K562 (cell line): ENCODE measurements around the gene COP1. TPM values are rescaled to one million over a fixed set of nuclear protein-coding genes. Genes with fewer than 3 reads are reported as not detected.

ENCODE experiments used
- ATAC-seq: fragments of 200-7000 bp; cut with Tn5 transposase; 3 replicates; pipeline ENCODE4 v1.9.1; 2020; ENCODE audit warnings: moderate library complexity
- BruUV-seq: library from RNA; stranded (reverse); fragments of 400-500 nt; replicated peaks from 2 replicates; lab custom pipeline; 2021; lab: Mats Ljungman, UMichigan
- CTCF ChIA-PET: fragments of 300-600 bp; formaldehyde crosslinking; extraction: SDS; loops from one replicate; lab custom pipeline; 2021; ENCODE audit warnings: low intra/inter-chr PET ratio; lab: Yijun Ruan, JAX
- POLR2A ChIA-PET: fragments of 300-600, 350-650 bp; sonication (Branson Sonifier 250); formaldehyde crosslinking; extraction: SDS; loops from one replicate; lab custom pipeline; 2021; ENCODE audit warnings: antibody characterized with exemption, inconsistent platforms; lab: Yijun Ruan, JAX
- DNase-seq, 4 experiments: peaks; one replicate each; pipeline versions ENCODE4 v3.0.0 to v3.0.0-alpha.2; 2011 to 2018; ENCODE audit warnings: low spot score in 3 of 4, mixed read lengths in 3 of 4; ENCODE audit errors: extremely low read depth in 1 of 4
- FAIRE-seq: peaks from 2 replicates; lab custom pipeline; 2011; peaks lifted over from hg19 to GRCh38; lab: Jason Lieb, UNC
- H2AFZ ChIP-seq: 2 replicates; pipeline ENCODE4 v1.6.0; 2011; ENCODE audit warnings: low read depth, low read length, control low read depth, inconsistent platforms
- H3K27ac ChIP-seq: fragments of 200-600 bp; 3 replicates; pipeline ENCODE4 v1.8.0; 2011; ENCODE audit warnings: low read depth, mild to moderate bottlenecking, control low read depth, inconsistent platforms, low read length, moderate library complexity, mixed read lengths; ENCODE audit errors: extremely low read depth
- H3K27me3 ChIP-seq, 2 experiments: fragments of 300-600 bp in 1 of 2; 2 replicates in 1 of 2; 3 replicates in 1 of 2; pipeline versions ENCODE4 v1.6.0 to v1.8.0; 2011; ENCODE audit warnings: inconsistent platforms in 2 of 2, low read length in 2 of 2, mild to moderate bottlenecking in 1 of 2, mixed read lengths in 1 of 2, moderate library complexity in 1 of 2; ENCODE audit not compliant: control insufficient read depth in 2 of 2, insufficient read depth in 2 of 2
- H3K36me3 ChIP-seq: fragments of 300-600 bp; 3 replicates; pipeline ENCODE4 v1.8.0; 2011; ENCODE audit warnings: mild to moderate bottlenecking, low read length, inconsistent platforms; ENCODE audit not compliant: control insufficient read depth, insufficient read depth
- H3K4me1 ChIP-seq, 2 experiments: fragments of 200-600 bp in 1 of 2; replicated peaks in 1 of 2; 2 replicates in 1 of 2; 3 replicates in 1 of 2; pipeline versions ENCODE4 v1.5.1 to v1.8.0; 2011; ENCODE audit warnings: inconsistent platforms in 2 of 2, low read length in 2 of 2, mild to moderate bottlenecking in 1 of 2, mixed read lengths in 1 of 2, moderate library complexity in 1 of 2; ENCODE audit not compliant: control insufficient read depth in 2 of 2, insufficient read depth in 2 of 2
- H3K4me2 ChIP-seq: 2 replicates; pipeline ENCODE4 v1.6.1; 2011; ENCODE audit warnings: low read length, control low read depth, inconsistent platforms, mixed read lengths; ENCODE audit not compliant: insufficient read depth
- H3K4me3 ChIP-seq: fragments of 200-600 bp; sonication (generic), shearing (Covaris generic); 2 replicates; pipeline ENCODE4 v1.5.1; 2016; ENCODE audit warnings: control low read depth, inconsistent platforms
- H3K79me2 ChIP-seq: fragments of 200-600 bp; 3 replicates; pipeline ENCODE4 v1.8.0; 2011; ENCODE audit warnings: low read length, inconsistent platforms; ENCODE audit not compliant: control insufficient read depth, insufficient read depth
- H3K9ac ChIP-seq, 2 experiments: 2 replicates each; pipeline versions ENCODE4 v1.6.0 to v1.6.1; 2011; ENCODE audit warnings: low read depth in 2 of 2, low read length in 2 of 2, control low read depth in 1 of 2, inconsistent platforms in 1 of 2, mild to moderate bottlenecking in 1 of 2, mixed read lengths in 1 of 2; ENCODE audit not compliant: insufficient read depth in 1 of 2
- H3K9me1 ChIP-seq: one replicate; pipeline ENCODE4 v1.6.0; 2011; ENCODE audit warnings: inconsistent platforms, mild to moderate bottlenecking, low read length, moderate library complexity; ENCODE audit not compliant: control insufficient read depth, insufficient read depth
- H3K9me3 ChIP-seq: replicated peaks from 2 replicates; pipeline ENCODE4 v1.5.1; 2011; ENCODE audit warnings: low read depth, low read length, inconsistent platforms; ENCODE audit not compliant: control insufficient read depth, insufficient read depth
- H4K20me1 ChIP-seq: replicated peaks from 2 replicates; pipeline ENCODE4 v1.6.1; 2011; ENCODE audit warnings: low read length, inconsistent platforms, mixed read lengths; ENCODE audit not compliant: control insufficient read depth, insufficient read depth
- SAFB2 ChIP-seq: fragments of 200-400 bp; formaldehyde crosslinking; IDR thresholded peaks from 2 replicates; pipeline ENCODE4 v1.6.1; 2018; ENCODE audit warnings: borderline replicate concordance, low read length, low read depth, moderate library complexity; ENCODE audit not compliant: severe bottlenecking
- SIX5 ChIP-seq, 2 experiments: IDR thresholded peaks; 2 replicates each; pipeline ENCODE4 v1.6.1; 2011; ENCODE audit warnings: low read length in 2 of 2, borderline replicate concordance in 1 of 2, low read depth in 1 of 2, mild to moderate bottlenecking in 1 of 2, moderate library complexity in 1 of 2; ENCODE audit not compliant: insufficient read depth in 1 of 2
- ZNF785 ChIP-seq: fragments of 250-450 bp; sonication (Bioruptor Pico); IDR thresholded peaks from 2 replicates; pipeline ENCODE4 v1.4.0; 2020; ENCODE audit warnings: mild to moderate bottlenecking
- WGBS: fragments of 100-300 bp; shearing (Covaris generic); methylation state at CpG from one replicate; pipeline ENCODE4 v1.1.6; 2016; ENCODE audit warnings: low coverage, mixed read lengths; ENCODE audit not compliant: insufficient coverage; ENCODE audit errors: missing lambda C conversion rate; 5-methylcytosine and 5-hydroxymethylcytosine counted together
- in situ Hi-C: fragments of 300-500 bp; cut with MboI; formaldehyde crosslinking; loops from 4 replicates; pipeline ENCODE4 v1.15.0; 2018; ENCODE audit warnings: inconsistent platforms, mixed read lengths
- intact Hi-C: fragments of 100-400 bp; cut with micrococcal nuclease; formaldehyde crosslinking; loops from 2 replicates; pipeline ENCODE4 v1.14.2; 2022
- polyA plus RNA-seq, 8 experiments: library from polyadenylated mRNA; depleted of rRNA in 4 of 8; stranded (reverse) in 5 of 8; unstranded in 3 of 8; fragments of >200 nt; fragmentation: Nextera tagmentation in 2 of 8; fragmentation: Illumina TruSeq in 1 of 8; extraction: Ambion mirVana in 2 of 8; extraction: Trizol in 1 of 8; gene quantifications; 2 replicates each; pipeline versions ENCODE4 v1.2.1 to v1.2.3, GENCODE V29; 2011 to 2014; ENCODE audit warnings: inconsistent platforms in 1 of 8, missing spikeins in 1 of 8
- total RNA-seq, 7 experiments: library from RNA; depleted of rRNA in 6 of 7; stranded (reverse); fragments of >200 nt in 6 of 7; fragmentation: Illumina TruSeq in 2 of 7; extraction: Trizol in 2 of 7; gene quantifications; 2 replicates each; pipeline versions ENCODE4 v1.2.1 to v1.2.3, GENCODE V29; 2011 to 2021; ENCODE audit warnings: low replicate concordance in 1 of 7
- TF ChIP-seq, protein P1 (sequence below): fragments of 450-650 bp; IDR thresholded peaks from 2 replicates; pipeline ENCODE4 v1.6.1; 2016; ENCODE audit warnings: low read depth
- TF ChIP-seq, protein P2 (sequence below): fragments of 450-650 bp; IDR thresholded peaks from 2 replicates; pipeline ENCODE4 v1.6.1; 2018; ENCODE audit warnings: mild to moderate bottlenecking, low read depth; ENCODE audit not compliant: partially characterized antibody

The COP1 gene
- total and polyA plus RNA-seq, 9 of the 15 experiments (the other 6 are each of a cell fraction or from before 2014, with no cell fraction given): 25.8 to 77.7 (median 58.6) TPM

DNA sequence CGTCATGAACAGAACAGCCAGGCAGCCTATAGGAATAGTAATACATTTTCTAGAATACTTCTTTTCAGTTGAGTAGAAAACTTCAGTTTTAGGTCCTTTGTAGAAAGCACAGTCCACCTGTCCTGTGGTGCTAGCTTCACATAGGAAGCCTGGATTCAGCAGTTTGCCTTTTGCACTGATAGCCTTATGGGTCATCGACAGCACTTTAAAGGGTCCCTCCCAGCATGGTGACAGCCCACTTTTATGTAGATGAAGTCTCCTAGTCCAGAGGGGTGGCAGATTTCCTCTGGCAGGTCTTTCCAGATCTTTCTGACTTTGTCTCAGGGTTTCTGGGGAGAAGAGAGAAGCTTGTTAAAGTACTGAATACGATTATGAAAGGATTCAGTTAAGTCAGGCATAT is 302.3 kb downstream of the COP1 start:
- TF ChIP-seq SAFB2 (no peak), SIX5 (IDR thresholded peaks at IDR 0.05; ENCODE audit: borderline replicate concordance in 1 of 2, insufficient read depth in 1 of 2, low read depth in 1 of 2, low read length in 2 of 2) (no peak), ZNF785 (CRISPR knock-in tag) (no peak)
- TF ChIP-seq, protein P1, sequence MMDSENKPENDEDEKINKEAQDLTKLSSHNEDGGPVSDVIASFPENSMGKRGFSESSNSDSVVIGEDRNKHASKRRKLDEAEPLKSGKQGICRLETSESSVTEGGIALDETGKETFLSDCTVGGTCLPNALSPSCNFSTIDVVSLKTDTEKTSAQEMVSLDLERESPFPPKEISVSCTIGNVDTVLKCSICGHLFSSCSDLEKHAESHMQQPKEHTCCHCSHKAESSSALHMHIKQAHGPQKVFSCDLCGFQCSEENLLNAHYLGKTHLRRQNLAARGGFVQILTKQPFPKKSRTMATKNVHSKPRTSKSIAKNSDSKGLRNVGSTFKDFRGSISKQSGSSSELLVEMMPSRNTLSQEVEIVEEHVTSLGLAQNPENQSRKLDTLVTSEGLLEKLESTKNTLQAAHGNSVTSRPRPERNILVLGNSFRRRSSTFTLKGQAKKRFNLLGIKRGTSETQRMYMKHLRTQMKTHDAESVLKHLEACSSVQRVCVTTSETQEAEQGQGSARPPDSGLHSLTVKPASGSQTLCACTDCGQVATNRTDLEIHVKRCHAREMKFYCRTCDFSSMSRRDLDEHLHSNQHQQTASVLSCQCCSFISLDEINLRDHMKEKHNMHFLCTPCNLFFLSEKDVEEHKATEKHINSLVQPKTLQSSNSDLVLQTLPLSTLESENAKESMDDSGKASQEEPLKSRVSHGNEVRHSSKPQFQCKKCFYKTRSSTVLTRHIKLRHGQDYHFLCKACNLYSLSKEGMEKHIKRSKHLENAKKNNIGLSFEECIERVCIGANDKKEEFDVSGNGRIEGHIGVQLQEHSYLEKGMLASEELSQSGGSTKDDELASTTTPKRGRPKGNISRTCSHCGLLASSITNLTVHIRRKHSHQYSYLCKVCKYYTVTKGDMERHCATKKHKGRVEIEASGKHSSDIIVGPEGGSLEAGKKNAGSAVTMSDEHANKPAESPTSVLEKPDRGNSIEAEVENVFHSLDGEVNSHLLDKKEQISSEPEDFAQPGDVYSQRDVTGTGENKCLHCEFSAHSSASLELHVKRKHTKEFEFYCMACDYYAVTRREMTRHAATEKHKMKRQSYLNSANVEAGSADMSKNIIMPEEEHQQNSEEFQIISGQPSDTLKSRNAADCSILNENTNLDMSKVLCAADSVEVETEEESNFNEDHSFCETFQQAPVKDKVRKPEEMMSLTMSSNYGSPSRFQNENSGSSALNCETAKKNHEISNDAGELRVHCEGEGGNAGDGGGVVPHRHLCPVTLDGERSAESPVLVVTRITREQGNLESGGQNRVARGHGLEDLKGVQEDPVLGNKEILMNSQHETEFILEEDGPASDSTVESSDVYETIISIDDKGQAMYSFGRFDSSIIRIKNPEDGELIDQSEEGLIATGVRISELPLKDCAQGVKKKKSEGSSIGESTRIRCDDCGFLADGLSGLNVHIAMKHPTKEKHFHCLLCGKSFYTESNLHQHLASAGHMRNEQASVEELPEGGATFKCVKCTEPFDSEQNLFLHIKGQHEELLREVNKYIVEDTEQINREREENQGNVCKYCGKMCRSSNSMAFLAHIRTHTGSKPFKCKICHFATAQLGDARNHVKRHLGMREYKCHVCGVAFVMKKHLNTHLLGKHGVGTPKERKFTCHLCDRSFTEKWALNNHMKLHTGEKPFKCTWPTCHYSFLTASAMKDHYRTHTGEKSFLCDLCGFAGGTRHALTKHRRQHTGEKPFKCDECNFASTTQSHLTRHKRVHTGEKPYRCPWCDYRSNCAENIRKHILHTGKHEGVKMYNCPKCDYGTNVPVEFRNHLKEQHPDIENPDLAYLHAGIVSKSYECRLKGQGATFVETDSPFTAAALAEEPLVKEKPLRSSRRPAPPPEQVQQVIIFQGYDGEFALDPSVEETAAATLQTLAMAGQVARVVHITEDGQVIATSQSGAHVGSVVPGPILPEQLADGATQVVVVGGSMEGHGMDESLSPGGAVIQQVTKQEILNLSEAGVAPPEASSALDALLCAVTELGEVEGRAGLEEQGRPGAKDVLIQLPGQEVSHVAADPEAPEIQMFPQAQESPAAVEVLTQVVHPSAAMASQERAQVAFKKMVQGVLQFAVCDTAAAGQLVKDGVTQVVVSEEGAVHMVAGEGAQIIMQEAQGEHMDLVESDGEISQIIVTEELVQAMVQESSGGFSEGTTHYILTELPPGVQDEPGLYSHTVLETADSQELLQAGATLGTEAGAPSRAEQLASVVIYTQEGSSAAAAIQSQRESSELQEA: no peak
- TF ChIP-seq, protein P2, sequence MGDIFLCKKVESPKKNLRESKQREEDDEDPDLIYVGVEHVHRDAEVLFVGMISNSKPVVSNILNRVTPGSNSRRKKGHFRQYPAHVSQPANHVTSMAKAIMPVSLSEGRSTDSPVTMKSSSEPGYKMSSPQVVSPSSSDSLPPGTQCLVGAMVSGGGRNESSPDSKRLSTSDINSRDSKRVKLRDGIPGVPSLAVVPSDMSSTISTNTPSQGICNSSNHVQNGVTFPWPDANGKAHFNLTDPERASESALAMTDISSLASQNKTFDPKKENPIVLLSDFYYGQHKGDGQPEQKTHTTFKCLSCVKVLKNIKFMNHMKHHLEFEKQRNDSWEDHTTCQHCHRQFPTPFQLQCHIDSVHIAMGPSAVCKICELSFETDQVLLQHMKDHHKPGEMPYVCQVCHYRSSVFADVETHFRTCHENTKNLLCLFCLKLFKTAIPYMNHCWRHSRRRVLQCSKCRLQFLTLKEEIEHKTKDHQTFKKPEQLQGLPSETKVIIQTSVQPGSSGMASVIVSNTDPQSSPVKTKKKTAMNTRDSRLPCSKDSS: no peak

More for the DNA sequence above, 302.3 kb downstream of the COP1 start:
- Histone ChIP-seq H3K27me3 (peaks cover 0 to 2% of the 10 kb centered on the region in 2 experiments; a peak in 2 of 5 replicates), H3K36me3 (no peaks in the 10 kb centered on the region), H3K4me3 (no peak overlapping the region), H3K4me2 (no peak overlapping the region), H3K79me2 (no peaks in the 10 kb centered on the region), H2AFZ (no peak overlapping the region), H3K9me1 (no peaks in the 10 kb centered on the region), H4K20me1 (no peaks in the 10 kb centered on the region), H3K4me1 (no peaks in the 10 kb centered on the region), H3K27ac (no peak overlapping the region), H3K9ac (no peak overlapping the region), H3K9me3 (no peaks in the 10 kb centered on the region)
- ATAC-seq (no peak), FAIRE-seq (no peak), DNase-seq (no peak)
- intact Hi-C loops: no loop called here
- in situ Hi-C loops: no loop called here
- 2% methylated on average over 3 of the region's 3 CpGs for WGBS
- POLR2A ChIA-PET: interaction anchor here (0.6 to 1.1 kb wide), 3 partner anchors 11 to 15 kb away, joined by 3 to 4 read pairs (median 3); no protein-coding TSS in a partner anchor
- CTCF ChIA-PET: no interaction called here
- no TSS peak for BruUV-seq
